GM23338 (cell line): ENCODE results near the gene RPS21. TPM values are rescaled to one million over a fixed set of nuclear protein-coding genes. Genes with fewer than 3 reads are reported as not detected.

Source experiments
- ATAC-seq: fragments of 200-7000 bp; cut with Tn5 transposase; 3 replicates; pipeline ENCODE4 v1.9.1; 2020
- DNase-seq: peaks from one replicate; pipeline ENCODE4 v3.0.0-alpha.2; 2015; ENCODE audit warnings: low spot score
- H2AFZ ChIP-seq: fragments of 200-600 bp; sonication (generic); 2 replicates; pipeline ENCODE4 v1.8.0; 2016; ENCODE audit warnings: antibody characterized with exemption, mild to moderate bottlenecking, moderate library complexity
- H3F3A ChIP-seq: fragments of 200-600 bp; sonication (generic); replicated peaks from 2 replicates; pipeline ENCODE4 v1.8.0; 2017; ENCODE audit warnings: antibody characterized with exemption, mixed run types, low read depth
- H3K27ac ChIP-seq: fragments of 200-600 bp; sonication (generic); 2 replicates; pipeline ENCODE4 v1.6.1; 2016; ENCODE audit warnings: low read depth
- H3K27me3 ChIP-seq: fragments of 200-600 bp; sonication (generic); 2 replicates; pipeline ENCODE4 v1.8.0; 2016; ENCODE audit warnings: mild to moderate bottlenecking, mixed run types, moderate library complexity; ENCODE audit not compliant: insufficient read depth
- H3K36me3 ChIP-seq: fragments of 200-600 bp; sonication (generic); 2 replicates; pipeline ENCODE4 v1.8.0; 2016; ENCODE audit warnings: mild to moderate bottlenecking; ENCODE audit not compliant: insufficient read depth
- H3K4me1 ChIP-seq: fragments of 200-600 bp; sonication (generic); 2 replicates; pipeline ENCODE4 v1.8.0; 2016; ENCODE audit warnings: mild to moderate bottlenecking, moderate library complexity; ENCODE audit not compliant: insufficient read depth
- H3K4me2 ChIP-seq: fragments of 200-600 bp; sonication (generic); 2 replicates; pipeline ENCODE4 v1.7.1; 2017; ENCODE audit warnings: mixed run types
- H3K4me3 ChIP-seq: fragments of 200-600 bp; sonication (generic); 2 replicates; pipeline ENCODE4 v1.6.1; 2016; ENCODE audit warnings: mixed run types
- H3K79me2 ChIP-seq: fragments of 200-600 bp; sonication (generic); replicated peaks from 2 replicates; pipeline ENCODE4 v1.8.0; 2017; ENCODE audit warnings: mild to moderate bottlenecking; ENCODE audit not compliant: insufficient read depth
- H3K9me2 ChIP-seq: fragments of 200-600 bp; sonication (generic); 2 replicates; pipeline ENCODE4 v1.8.0; 2017; ENCODE audit not compliant: insufficient read depth
- H4K20me1 ChIP-seq: fragments of 200-600 bp; sonication (generic); replicated peaks from 2 replicates; pipeline ENCODE4 v1.8.0; 2017; ENCODE audit warnings: mild to moderate bottlenecking; ENCODE audit not compliant: insufficient read depth
- H3K27ac Mint-ChIP-seq: 2 replicates; pipeline ENCODE4 v1.8.0; 2020; ENCODE audit warnings: inconsistent platforms, mild to moderate bottlenecking, moderate library complexity, mixed read lengths
- H3K27me3 Mint-ChIP-seq: 3 replicates; pipeline ENCODE4 v1.8.0; 2022; ENCODE audit warnings: low read depth, mild to moderate bottlenecking, moderate library complexity, mixed read lengths, inconsistent platforms; ENCODE audit not compliant: insufficient read depth, poor library complexity
- H3K36me3 Mint-ChIP-seq: 3 replicates; pipeline ENCODE4 v1.8.0; 2021; ENCODE audit warnings: low read depth, mild to moderate bottlenecking, inconsistent platforms, moderate library complexity, mixed read lengths
- H3K4me1 Mint-ChIP-seq: 3 replicates; pipeline ENCODE4 v1.8.0; 2020; ENCODE audit warnings: mild to moderate bottlenecking, inconsistent platforms, mixed read lengths
- H3K4me3 Mint-ChIP-seq: 3 replicates; pipeline ENCODE4 v1.8.0; 2021; ENCODE audit warnings: moderate library complexity, mild to moderate bottlenecking, inconsistent platforms, mixed read lengths
- H3K9me3 Mint-ChIP-seq: 3 replicates; pipeline ENCODE4 v1.8.0; 2020; ENCODE audit warnings: moderate library complexity, mild to moderate bottlenecking, inconsistent platforms, mixed read lengths
- EZH2 ChIP-seq: fragments of 200-600 bp; sonication (generic); IDR thresholded peaks from one replicate; pipeline ENCODE4 v1.8.0; 2017; ENCODE audit warnings: antibody characterized with exemption, mild to moderate bottlenecking, low read depth; ENCODE audit not compliant: unreplicated experiment
- JUNB ChIP-seq: IDR thresholded peaks from one replicate; pipeline ENCODE4 v1.6.1; 2016; ENCODE audit warnings: antibody characterized with exemption; ENCODE audit not compliant: unreplicated experiment
- POLR2AphosphoS5 ChIP-seq: IDR thresholded peaks from 2 replicates; pipeline ENCODE4 v1.6.1; 2016; ENCODE audit warnings: antibody characterized with exemption, low read depth
- ZNF114 ChIP-seq: fragments of 250-450 bp; sonication (Bioruptor Pico); IDR thresholded peaks from 2 replicates; pipeline ENCODE4 v1.5.0; 2020; ENCODE audit warnings: mild to moderate bottlenecking, moderate library complexity
- ZNF331 ChIP-seq: fragments of 250-450 bp; sonication (Bioruptor Pico); IDR thresholded peaks from 2 replicates; pipeline ENCODE4 v1.5.0; 2020; ENCODE audit warnings: low read depth, mild to moderate bottlenecking, moderate library complexity
- polyA plus RNA-seq: library from polyadenylated mRNA; unstranded; fragments of >200 nt; fragmentation: Nextera tagmentation; extraction: Ambion mirVana; gene quantifications from 2 replicates; pipeline ENCODE4 v1.2.1, GENCODE V29; 2016
- total RNA-seq: library from RNA; depleted of rRNA; stranded (reverse); fragments of >200 nt; shearing (Covaris generic); gene quantifications from 2 replicates; pipeline ENCODE4 v1.2.3, GENCODE V29; 2014
- TF ChIP-seq, protein P1 (sequence below): IDR thresholded peaks from 2 replicates; pipeline ENCODE4 v1.6.1; 2016; ENCODE audit warnings: antibody characterized with exemption
- TF ChIP-seq, protein P2 (sequence below), 2 experiments: fragments of 200-600 bp in 1 of 2; sonication (generic) in 1 of 2; conservative IDR thresholded peaks; 2 replicates each; pipeline versions ENCODE4 v1.5.1 to v1.6.1; 2016 to 2017; ENCODE audit warnings: antibody characterized with exemption in 2 of 2, low read depth in 2 of 2, mild to moderate bottlenecking in 2 of 2, moderate library complexity in 1 of 2

The RPS21 gene
- total and polyA plus RNA-seq, 2 experiments from 2014 or later = 759 to 2,298 TPM

DNA sequence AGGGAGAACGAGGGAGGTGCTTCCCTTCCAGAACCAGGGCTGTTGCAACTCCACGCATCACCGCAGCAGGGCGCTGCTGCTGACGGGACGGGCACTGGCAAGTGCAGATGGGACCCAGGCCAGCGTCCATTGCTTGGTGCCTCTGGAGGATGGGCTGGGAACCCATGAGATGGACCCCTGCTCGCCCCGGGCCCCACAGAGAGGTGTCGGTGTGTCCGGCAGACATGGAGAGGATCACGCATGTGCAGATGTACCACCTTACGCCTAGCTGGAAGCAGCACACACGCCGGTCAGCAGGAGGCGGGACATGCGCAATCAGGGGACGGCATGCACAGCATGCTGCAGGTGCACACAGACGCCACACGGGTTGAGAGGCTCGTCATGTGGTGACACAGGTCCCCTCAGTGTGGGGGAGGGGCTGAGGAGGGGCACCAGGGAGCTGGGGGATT, 14.5 kb downstream of the RPS21 start:
- Mint-ChIP-seq H3K27ac (no peak overlapping the region), H3K9me3 (peaks cover 4% of the 10 kb centered on the region; the same call in 2 of the 3 replicates)
- H3K36me3 ChIP-seq = no peaks in the 10 kb centered on the region

DNA sequence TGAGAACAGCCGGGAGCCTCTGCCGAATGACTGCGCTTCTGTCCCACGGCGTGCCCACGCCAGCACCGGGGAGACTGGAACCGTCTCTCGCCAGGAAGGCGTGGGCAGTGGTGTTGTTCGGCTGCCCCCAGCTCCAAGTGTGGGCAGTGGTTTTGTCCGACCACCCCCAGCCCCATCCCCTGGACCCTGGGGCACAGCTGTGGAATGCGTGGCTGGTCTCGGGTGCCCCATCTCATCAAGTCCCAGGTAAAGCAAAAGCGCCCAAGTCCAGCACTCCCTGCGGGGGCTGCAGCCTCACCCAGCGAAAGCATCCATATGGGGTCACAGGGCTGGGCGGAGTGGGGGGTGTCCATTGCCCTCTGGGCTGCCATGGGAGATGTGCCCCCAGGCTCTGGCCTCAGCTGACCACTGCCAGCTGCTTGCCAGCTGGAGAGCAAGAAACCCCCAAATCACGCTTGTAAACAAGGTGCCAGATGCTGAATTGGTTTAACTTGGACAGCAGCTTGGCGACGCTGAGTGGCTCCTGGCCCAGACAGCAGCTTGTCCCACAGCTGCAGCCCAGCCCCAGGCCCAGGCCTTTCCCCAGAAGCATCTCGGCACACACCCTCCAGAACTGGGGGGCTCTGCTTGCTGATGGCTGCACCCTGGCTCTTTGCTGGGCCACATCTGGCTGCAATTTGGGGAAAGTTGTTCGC, 15.7 kb downstream of the RPS21 start:
- peaks cover 4% of the 10 kb centered on the region; the same call in 2 of the 3 replicates for H3K9me3 Mint-ChIP-seq
- Histone ChIP-seq H3F3A (no peaks in the 10 kb centered on the region), H3K79me2 (no peaks in the 10 kb centered on the region), H3K4me2 (no peak overlapping the region), H4K20me1 (no peaks in the 10 kb centered on the region; the same call in none of the 2 replicates), H3K9me2 (no peaks in the 10 kb centered on the region), H3K27me3 (no peaks in the 10 kb centered on the region), H3K4me1 (no peaks in the 10 kb centered on the region; the same call in 1 of the 2 replicates), H3K36me3 (no peaks in the 10 kb centered on the region), H3K27ac (no peak overlapping the region), H3K4me3 (no peak overlapping the region), H2AFZ (no peak overlapping the region)
- H3K27me3 Mint-ChIP-seq = peaks cover 6% of the 10 kb centered on the region
- peaks cover 17% of the 10 kb centered on the region for H3K4me1 Mint-ChIP-seq
- ATAC-seq = no peak
- no peak overlapping the region for H3K4me3 Mint-ChIP-seq
- no peak overlapping the region for H3K27ac Mint-ChIP-seq
- no peak for DNase-seq
- TF ChIP-seq, protein P1, sequence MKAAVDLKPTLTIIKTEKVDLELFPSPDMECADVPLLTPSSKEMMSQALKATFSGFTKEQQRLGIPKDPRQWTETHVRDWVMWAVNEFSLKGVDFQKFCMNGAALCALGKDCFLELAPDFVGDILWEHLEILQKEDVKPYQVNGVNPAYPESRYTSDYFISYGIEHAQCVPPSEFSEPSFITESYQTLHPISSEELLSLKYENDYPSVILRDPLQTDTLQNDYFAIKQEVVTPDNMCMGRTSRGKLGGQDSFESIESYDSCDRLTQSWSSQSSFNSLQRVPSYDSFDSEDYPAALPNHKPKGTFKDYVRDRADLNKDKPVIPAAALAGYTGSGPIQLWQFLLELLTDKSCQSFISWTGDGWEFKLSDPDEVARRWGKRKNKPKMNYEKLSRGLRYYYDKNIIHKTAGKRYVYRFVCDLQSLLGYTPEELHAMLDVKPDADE = no peak
- TF ChIP-seq EZH2 = no peak
- no peak for TF ChIP-seq ZNF114 (CRISPR knock-in tag)
- TF ChIP-seq JUNB = no peak
- H3K36me3 Mint-ChIP-seq = peaks cover 12% of the 10 kb centered on the region

More for the DNA sequence above, 14.5 kb downstream of the RPS21 start:
- Mint-ChIP-seq H3K4me3 (no peak overlapping the region), H3K4me1 (peaks cover 17% of the 10 kb centered on the region), H3K27me3 (peaks cover 7% of the 10 kb centered on the region), H3K36me3 (peaks cover 14% of the 10 kb centered on the region)
- no peak for TF ChIP-seq POLR2AphosphoS5
- TF ChIP-seq, protein P2, sequence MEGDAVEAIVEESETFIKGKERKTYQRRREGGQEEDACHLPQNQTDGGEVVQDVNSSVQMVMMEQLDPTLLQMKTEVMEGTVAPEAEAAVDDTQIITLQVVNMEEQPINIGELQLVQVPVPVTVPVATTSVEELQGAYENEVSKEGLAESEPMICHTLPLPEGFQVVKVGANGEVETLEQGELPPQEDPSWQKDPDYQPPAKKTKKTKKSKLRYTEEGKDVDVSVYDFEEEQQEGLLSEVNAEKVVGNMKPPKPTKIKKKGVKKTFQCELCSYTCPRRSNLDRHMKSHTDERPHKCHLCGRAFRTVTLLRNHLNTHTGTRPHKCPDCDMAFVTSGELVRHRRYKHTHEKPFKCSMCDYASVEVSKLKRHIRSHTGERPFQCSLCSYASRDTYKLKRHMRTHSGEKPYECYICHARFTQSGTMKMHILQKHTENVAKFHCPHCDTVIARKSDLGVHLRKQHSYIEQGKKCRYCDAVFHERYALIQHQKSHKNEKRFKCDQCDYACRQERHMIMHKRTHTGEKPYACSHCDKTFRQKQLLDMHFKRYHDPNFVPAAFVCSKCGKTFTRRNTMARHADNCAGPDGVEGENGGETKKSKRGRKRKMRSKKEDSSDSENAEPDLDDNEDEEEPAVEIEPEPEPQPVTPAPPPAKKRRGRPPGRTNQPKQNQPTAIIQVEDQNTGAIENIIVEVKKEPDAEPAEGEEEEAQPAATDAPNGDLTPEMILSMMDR (conservative IDR thresholded peaks at IDR 0.05; ENCODE audit: low read depth in 2 of 2) = peak; percentile 60 to 75
- H3F3A ChIP-seq = no peaks in the 10 kb centered on the region
- no peak overlapping the region for H2AFZ ChIP-seq
- no peaks in the 10 kb centered on the region; the same call in 1 of the 2 replicates for H3K4me1 ChIP-seq
- no peaks in the 10 kb centered on the region; the same call in none of the 2 replicates for H4K20me1 ChIP-seq
- DNase-seq (peak; percentile 78), ATAC-seq (peak; percentile 64)
- H3K79me2 ChIP-seq = no peaks in the 10 kb centered on the region
- no peak overlapping the region for H3K4me3 ChIP-seq
- H3K9me2 ChIP-seq = no peaks in the 10 kb centered on the region
- H3K27ac ChIP-seq = no peak overlapping the region
- no peaks in the 10 kb centered on the region for H3K27me3 ChIP-seq
- H3K4me2 ChIP-seq = no peak overlapping the region

DNA sequence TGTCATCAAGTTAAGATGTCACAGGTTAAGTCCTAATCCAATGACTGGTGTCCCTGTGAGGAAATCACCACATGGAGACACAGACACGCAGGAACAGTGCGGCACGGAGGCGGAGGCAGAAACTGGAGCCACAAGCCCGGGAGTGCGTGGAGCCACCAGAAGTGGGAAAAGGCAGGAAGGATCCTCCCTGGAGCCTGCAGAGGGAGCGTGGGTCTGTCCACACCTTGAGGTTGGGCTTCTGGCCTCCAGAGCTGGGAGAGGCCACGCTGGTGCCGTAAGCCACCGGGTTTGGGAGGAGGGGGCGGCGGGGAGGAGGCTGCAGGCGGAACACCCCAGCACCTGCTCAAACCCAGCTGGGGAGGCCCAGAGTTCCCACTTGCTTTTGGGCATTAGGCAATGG, 16.4 kb downstream of the RPS21 start:
- DNase-seq (no peak), ATAC-seq (no peak)
- Histone ChIP-seq H3K4me2 (no peak overlapping the region), H4K20me1 (no peaks in the 10 kb centered on the region; the same call in none of the 2 replicates), H3K4me3 (no peak overlapping the region), H3F3A (no peaks in the 10 kb centered on the region), H3K79me2 (no peaks in the 10 kb centered on the region), H3K9me2 (no peaks in the 10 kb centered on the region), H3K4me1 (no peaks in the 10 kb centered on the region; the same call in 1 of the 2 replicates), H3K27me3 (no peaks in the 10 kb centered on the region), H3K27ac (no peak overlapping the region), H3K36me3 (no peaks in the 10 kb centered on the region), H2AFZ (no peak overlapping the region)
- H3K4me3 Mint-ChIP-seq = no peak overlapping the region
- peaks cover 10% of the 10 kb centered on the region for H3K27me3 Mint-ChIP-seq
- no peaks in the 10 kb centered on the region for H3K9me3 Mint-ChIP-seq
- no peak overlapping the region for H3K27ac Mint-ChIP-seq
- peaks cover 5% of the 10 kb centered on the region; the same call in 1 of the 3 replicates for H3K36me3 Mint-ChIP-seq
- peaks cover 17% of the 10 kb centered on the region for H3K4me1 Mint-ChIP-seq
- TF ChIP-seq ZNF331 = no peak
